Prostate gland (tissue), 2 donors: Measurements from ENCODE around the gene HMCES. TPM values are rescaled to one million over a fixed set of nuclear protein-coding genes. Genes with fewer than 3 reads are reported as not detected.
"Not testable (repeated sequence)": the region's sequence is repeated elsewhere in the genome, so short reads cannot be mapped to it uniquely, and the experiment has no call there.

Experiments used
- DNase-seq: peaks from one replicate; pipeline ENCODE4 v3.0.0-alpha.2; 2019; ENCODE audit warnings: low spot score
- H3K27ac ChIP-seq, 2 donors: fragments of 200-600 bp; sonication (generic); 2 replicates each; pipeline ENCODE4 v1.5.1; 2017 to 2019
- H3K27me3 ChIP-seq: fragments of 200-600 bp; sonication (generic); replicated peaks from 2 replicates; pipeline ENCODE4 v1.5.1; 2019; ENCODE audit not compliant: insufficient read depth
- H3K36me3 ChIP-seq, 2 donors: fragments of 200-600 bp; sonication (generic); 1 replicate in 1 of 2; 2 replicates in 1 of 2; pipeline versions ENCODE4 v1.5.1 to v1.8.1; 2017 to 2019
- H3K4me1 ChIP-seq: fragments of 200-600 bp; sonication (generic); replicated peaks from 2 replicates; pipeline ENCODE4 v1.5.1; 2019
- H3K4me3 ChIP-seq, 2 donors: fragments of 200-600 bp; sonication (generic); 2 replicates each; pipeline ENCODE4 v1.5.1; 2017 to 2019
- H3K9me3 ChIP-seq: fragments of 200-600 bp; sonication (generic); 2 replicates; pipeline ENCODE4 v1.5.1; 2017
- POLR2A ChIP-seq: fragments of 450-650 bp; IDR thresholded peaks from one replicate; pipeline ENCODE4 v1.6.1; 2016; ENCODE audit warnings: antibody characterized with exemption, mild to moderate bottlenecking
- POLR2AphosphoS5 ChIP-seq: sonication (generic); formaldehyde crosslinking; IDR thresholded peaks from one replicate; pipeline ENCODE4 v1.6.1; 2017; ENCODE audit warnings: antibody characterized with exemption
- WGBS: methylation state at CpG from one replicate; pipeline ENCODE4 v1.1.5; 2018; 5-methylcytosine and 5-hydroxymethylcytosine counted together
- intact Hi-C: fragments of 100-400 bp; cut with DNase I; formaldehyde crosslinking; loops from one replicate; pipeline ENCODE4 v1.14.2; 2022
- total RNA-seq, 2 donors: library from RNA; depleted of rRNA; stranded (reverse); fragments of >200 nt; gene quantifications; one replicate each; pipeline ENCODE4 v1.1.0, GENCODE V29; 2016
- TF ChIP-seq, protein P1 (sequence below), 4 experiments: fragments of 200-600 bp in 2 of 4; fragments of 450-650 bp in 2 of 4; sonication (generic) in 2 of 4; IDR thresholded peaks; 1 replicate in 3 of 4; 2 replicates in 1 of 4; pipeline ENCODE4 v1.5.1; 2016 to 2019; ENCODE audit warnings: antibody characterized with exemption in 4 of 4, mild to moderate bottlenecking in 2 of 4, moderate library complexity in 2 of 4

Gene HMCES
- total RNA-seq, 2 donors from 2014 or later, result 29.1 to 34.9 TPM

DNA sequence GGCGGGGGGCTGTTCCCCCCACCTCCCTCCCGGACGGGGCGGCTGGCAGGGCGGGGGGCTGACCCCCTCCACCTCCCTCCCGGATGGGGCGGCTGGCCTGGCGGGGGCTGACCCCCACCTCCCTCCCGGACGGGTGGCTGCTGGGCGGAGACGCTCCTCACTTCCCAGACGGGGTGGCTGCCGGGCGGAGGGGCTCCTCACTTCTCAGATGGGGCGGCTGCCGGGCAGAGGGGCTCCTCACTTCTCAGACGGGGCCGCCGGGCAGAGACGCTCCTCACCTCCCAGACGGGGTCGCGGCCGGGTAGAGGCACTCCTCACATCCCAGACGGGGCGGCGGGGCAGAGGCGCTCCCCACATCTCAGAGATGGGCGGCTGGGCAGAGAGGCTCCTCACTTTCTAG lies 61.2 kb downstream of the HMCES start:
- intact Hi-C loops, DNase-seq: not testable (repeated sequence)
- 96% methylated on average over 14 of the region's 30 CpGs for WGBS

GRCh38 chr3:129341331-129342141 lies 62.9 kb downstream of the HMCES start:
- intact Hi-C loops, result no loop called here
- H3K36me3 ChIP-seq, result no peaks in the 10 kb centered on the region

More for the DNA sequence above, 61.2 kb downstream of the HMCES start:
- H3K27ac ChIP-seq, H3K27me3 ChIP-seq, H3K36me3 ChIP-seq, H3K9me3 ChIP-seq, H3K4me1 ChIP-seq, H3K4me3 ChIP-seq: not testable (repeated sequence)

DNA sequence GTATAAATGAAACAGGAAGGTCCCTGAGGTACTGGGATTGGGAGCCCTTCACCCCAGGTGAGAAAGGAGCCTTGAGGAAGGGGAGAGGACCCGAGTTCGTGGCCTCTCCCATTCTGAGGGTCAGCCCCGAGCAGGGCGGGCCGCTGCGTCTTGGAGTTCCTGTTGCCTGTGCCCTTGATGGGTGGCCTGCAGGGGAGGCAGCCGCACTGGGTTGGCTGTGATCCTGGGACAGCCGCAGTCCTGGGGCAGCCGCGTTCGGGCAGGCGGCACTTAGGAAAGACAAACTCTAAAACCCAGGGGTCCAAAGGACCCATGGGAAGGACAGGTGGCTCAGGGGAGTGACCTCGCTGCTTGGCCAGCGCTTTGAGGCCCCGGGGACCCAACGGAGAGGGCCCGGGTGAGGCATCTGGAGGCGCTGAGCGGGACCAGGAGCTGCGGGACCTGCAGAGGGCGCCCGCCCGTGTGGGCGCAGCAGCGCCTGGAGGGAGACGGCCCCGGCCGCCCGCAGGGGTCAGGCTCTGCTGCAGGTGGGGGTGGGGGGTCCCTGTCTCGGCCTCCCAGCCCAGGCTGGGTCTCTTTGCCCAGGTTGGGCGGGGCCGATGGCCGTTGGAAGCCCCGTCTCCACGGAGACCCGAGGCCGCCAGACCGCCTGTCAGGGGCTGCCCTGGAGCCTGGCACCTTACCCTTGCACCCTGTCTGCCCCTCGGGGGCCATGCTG lies 65.1 kb downstream of the HMCES start:
- Histone ChIP-seq H3K36me3 (no peaks in the 10 kb centered on the region), H3K4me3 (peak overlapping the region in 1 of 2 donors; percentile 9), H3K27ac (no peak overlapping the region), H3K9me3 (no peaks in the 10 kb centered on the region), H3K4me1 (peaks cover 5% of the 10 kb centered on the region), H3K27me3 (no peaks in the 10 kb centered on the region)
- DNase-seq, result no peak
- intact Hi-C loops, result no loop called here
- TF ChIP-seq, protein P1, sequence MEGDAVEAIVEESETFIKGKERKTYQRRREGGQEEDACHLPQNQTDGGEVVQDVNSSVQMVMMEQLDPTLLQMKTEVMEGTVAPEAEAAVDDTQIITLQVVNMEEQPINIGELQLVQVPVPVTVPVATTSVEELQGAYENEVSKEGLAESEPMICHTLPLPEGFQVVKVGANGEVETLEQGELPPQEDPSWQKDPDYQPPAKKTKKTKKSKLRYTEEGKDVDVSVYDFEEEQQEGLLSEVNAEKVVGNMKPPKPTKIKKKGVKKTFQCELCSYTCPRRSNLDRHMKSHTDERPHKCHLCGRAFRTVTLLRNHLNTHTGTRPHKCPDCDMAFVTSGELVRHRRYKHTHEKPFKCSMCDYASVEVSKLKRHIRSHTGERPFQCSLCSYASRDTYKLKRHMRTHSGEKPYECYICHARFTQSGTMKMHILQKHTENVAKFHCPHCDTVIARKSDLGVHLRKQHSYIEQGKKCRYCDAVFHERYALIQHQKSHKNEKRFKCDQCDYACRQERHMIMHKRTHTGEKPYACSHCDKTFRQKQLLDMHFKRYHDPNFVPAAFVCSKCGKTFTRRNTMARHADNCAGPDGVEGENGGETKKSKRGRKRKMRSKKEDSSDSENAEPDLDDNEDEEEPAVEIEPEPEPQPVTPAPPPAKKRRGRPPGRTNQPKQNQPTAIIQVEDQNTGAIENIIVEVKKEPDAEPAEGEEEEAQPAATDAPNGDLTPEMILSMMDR (IDR thresholded peaks at IDR 0.05), result peak in 2 of 4 experiments; percentile 10 to 50
- TF ChIP-seq POLR2A, result no peak
- 26% methylated on average over 26 of the region's 39 CpGs for whole genome bisulfite sequencing

More at GRCh38 chr3:129341331-129342141, 62.9 kb downstream of the HMCES start:
- H3K9me3 ChIP-seq, result no peaks in the 10 kb centered on the region
- no peaks in the 10 kb centered on the region for H3K27me3 ChIP-seq
- H3K27ac ChIP-seq, result no peak overlapping the region
- TF ChIP-seq POLR2A (no peak), POLR2AphosphoS5 (no peak)
- TF ChIP-seq, protein P1 (IDR thresholded peaks at IDR 0.05), result no peak
- H3K4me1 ChIP-seq, result peaks cover 5% of the 10 kb centered on the region
- no peak overlapping the region for H3K4me3 ChIP-seq
- 84% methylated on average over 10 of the region's 10 CpGs for WGBS
- no peak for DNase-seq

DNA sequence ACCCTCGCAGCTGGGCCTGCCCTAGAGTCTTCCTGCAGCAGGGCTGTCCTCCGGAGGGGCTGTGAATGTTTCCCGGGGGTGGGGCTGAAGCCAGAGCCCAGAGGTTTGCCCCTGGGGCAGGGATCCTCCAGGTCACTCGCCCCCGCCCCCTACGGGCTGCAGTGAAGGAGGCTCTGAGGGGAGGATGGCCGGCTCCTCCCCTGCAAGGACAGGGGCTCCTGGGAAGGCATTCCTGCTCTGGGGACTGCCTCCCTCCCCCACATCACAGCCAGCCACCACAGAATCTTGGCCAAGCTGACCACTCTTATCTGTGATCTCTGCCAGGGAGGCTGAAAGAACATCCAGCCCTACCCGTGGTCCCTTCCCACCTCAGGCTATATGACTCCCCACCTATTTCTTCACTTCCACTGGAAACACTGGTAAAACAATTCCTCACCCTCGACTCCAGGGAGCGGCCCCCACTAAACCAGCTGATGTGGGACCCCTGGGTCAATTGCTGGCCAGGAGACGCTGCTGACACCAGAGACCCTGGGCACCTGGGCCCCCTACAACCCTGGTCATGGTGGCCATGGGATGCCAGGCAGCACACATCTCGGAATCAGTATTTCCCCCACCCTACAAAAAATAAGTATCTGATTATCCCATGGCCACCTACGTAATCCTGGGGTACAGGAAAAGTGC lies 66.0 kb downstream of the HMCES start:
- Histone ChIP-seq H3K4me3 (no peak overlapping the region), H3K36me3 (no peaks in the 10 kb centered on the region), H3K27me3 (no peaks in the 10 kb centered on the region), H3K27ac (no peak overlapping the region), H3K4me1 (peaks cover 5% of the 10 kb centered on the region), H3K9me3 (no peaks in the 10 kb centered on the region)
- WGBS, result 53% methylated on average over 8 of the region's 13 CpGs
- intact Hi-C loops, result no loop called here
- TF ChIP-seq, protein P1 (IDR thresholded peaks at IDR 0.05), result no peak
- TF ChIP-seq POLR2AphosphoS5 (no peak), POLR2A (no peak)
- DNase-seq, result no peak

DNA sequence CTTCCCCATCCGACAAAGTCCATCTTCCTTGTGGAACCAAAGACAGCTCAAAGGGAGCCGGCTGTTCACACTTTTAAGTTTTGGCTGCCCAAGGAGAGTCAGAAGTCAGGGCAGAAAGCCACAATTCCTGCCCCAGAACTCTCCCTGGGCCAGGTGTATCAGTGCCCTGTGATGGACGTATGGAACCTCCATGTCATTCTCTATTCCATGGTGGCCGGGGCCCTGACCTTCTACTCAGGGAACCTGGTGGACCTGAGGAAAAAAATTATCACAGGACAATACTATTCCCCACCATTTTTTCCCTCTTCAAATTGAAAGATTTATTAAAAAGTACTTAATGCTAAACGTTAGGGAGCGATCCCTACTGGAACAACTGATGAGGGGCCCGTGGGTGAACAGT lies 66.6 kb downstream of the HMCES start:
- no peaks in the 10 kb centered on the region for H3K27me3 ChIP-seq
- H3K4me1 ChIP-seq, result peaks cover 5% of the 10 kb centered on the region
- H3K27ac ChIP-seq, result no peak overlapping the region
- DNase-seq, result no peak
- no peaks in the 10 kb centered on the region for H3K36me3 ChIP-seq
- no peaks in the 10 kb centered on the region for H3K9me3 ChIP-seq
- TF ChIP-seq, protein P1 (IDR thresholded peaks at IDR 0.05), result no peak
- TF ChIP-seq POLR2A, result no peak
- no peak for TF ChIP-seq POLR2AphosphoS5
- 90% methylated on average over 7 of the region's 7 CpGs for WGBS
- no peak overlapping the region for H3K4me3 ChIP-seq
- intact Hi-C loops, result no loop called here
